ENCODE results near the gene ANKS1A.
A peak's percentile ranks its signal among the peaks of the same experiment; 100 is the strongest.
"Not testable (repeated sequence)": the region's sequence is repeated elsewhere in the genome, so short reads cannot be mapped to it uniquely, and the experiment has no call there.

ANKS1A gene, protein sequence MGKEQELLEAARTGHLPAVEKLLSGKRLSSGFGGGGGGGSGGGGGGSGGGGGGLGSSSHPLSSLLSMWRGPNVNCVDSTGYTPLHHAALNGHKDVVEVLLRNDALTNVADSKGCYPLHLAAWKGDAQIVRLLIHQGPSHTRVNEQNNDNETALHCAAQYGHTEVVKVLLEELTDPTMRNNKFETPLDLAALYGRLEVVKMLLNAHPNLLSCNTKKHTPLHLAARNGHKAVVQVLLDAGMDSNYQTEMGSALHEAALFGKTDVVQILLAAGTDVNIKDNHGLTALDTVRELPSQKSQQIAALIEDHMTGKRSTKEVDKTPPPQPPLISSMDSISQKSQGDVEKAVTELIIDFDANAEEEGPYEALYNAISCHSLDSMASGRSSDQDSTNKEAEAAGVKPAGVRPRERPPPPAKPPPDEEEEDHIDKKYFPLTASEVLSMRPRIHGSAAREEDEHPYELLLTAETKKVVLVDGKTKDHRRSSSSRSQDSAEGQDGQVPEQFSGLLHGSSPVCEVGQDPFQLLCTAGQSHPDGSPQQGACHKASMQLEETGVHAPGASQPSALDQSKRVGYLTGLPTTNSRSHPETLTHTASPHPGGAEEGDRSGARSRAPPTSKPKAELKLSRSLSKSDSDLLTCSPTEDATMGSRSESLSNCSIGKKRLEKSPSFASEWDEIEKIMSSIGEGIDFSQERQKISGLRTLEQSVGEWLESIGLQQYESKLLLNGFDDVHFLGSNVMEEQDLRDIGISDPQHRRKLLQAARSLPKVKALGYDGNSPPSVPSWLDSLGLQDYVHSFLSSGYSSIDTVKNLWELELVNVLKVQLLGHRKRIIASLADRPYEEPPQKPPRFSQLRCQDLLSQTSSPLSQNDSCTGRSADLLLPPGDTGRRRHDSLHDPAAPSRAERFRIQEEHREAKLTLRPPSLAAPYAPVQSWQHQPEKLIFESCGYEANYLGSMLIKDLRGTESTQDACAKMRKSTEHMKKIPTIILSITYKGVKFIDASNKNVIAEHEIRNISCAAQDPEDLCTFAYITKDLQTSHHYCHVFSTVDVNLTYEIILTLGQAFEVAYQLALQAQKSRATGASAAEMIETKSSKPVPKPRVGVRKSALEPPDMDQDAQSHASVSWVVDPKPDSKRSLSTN

DNA sequence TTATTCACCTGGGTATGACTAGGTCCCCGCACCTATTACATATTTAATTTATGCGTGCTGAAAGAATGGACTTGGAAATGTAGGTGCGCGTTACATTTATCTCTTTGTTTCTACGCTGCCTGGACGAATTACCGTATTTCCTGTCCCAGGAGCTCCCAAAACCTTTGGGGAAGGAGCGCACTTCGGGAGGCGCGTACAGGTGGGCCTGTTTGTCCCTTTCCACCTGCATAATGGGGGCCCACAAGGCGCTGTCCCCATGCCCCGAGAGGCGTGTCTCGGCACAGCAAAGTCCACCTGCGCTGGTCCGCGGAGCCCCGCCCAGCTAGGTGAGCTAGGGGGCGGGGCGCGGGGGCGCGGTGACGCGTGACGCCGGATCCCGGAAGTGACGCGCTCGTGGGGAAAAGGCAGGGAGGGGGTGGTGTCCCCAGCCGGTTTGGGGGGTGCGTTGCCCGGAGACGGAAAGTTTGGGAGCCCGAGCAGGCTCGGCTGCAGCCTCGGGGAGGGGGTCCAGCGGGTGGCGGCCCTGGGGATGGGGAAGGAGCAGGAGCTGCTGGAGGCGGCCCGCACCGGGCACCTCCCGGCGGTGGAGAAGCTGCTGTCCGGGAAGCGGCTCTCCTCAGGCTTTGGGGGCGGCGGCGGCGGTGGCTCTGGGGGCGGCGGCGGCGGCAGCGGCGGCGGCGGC, at the start of gene ANKS1A:
ANKS1A (plus strand) TSS at position 382 of the 682 bp plus-strand sequence; CDS start at position 530, 148 bp downstream.
- peak; percentile 84 for DNase-seq (ENCODE audit: low spot score)

DNA sequence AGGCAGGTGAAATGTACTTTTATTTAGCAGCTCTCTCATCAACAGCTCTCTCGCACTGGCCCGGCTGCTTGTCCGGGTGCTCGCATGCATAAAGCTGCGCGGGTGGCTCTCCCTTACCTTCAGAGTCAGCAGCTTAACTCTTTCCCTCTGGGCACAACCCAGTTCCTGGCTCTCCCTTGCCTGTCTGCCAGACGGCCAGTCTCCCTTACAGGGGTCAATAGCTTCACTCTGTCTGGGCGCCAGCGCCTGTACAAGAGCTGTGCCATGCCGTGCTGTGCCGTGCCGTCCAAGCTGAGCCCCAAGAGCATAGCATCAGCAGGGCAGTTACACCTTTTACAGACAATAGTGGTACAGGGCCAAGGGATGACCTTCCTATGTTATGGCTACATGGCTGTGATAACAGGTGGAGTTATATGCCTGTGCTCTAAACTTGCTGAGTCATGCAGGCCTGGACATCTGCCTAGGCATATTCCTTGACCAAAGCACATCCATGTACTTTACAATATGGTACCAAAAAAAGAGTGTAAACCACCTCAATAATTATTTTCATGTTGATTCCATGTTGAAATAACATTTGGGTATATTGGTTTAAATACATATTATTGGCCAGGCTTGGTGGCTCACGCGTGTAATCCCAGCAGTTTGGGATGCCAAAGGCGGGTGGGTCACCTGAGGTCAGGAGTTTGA, 49.2 kb upstream of the ANKS1A start:
- no peak for DNase-seq (ENCODE audit: low spot score)

DNA sequence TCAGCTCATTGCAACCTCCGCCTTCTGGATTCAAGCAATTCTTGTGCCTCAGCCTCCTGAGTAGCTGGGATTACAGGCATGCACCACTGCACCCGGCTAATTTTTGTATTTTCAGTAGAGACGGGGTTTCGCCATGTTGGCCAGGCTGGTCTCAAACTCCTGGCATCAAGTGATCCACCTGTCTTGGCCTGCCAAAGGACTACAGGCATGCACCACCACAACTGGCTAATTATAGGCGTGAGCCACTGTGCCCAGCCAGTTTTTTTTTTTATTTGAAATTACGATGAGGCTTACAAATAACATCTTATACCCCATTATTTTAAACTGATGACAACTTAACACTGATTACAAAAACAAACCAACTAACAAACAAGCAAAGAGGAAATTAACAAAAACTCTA, 40.0 kb upstream of the ANKS1A start:
- DNase-seq (ENCODE audit: low spot score): not testable (repeated sequence)

GRCh38 chr6:34851361-34851760, 37.7 kb upstream of the ANKS1A start:
- DNase-seq (ENCODE audit: low spot score): no peak

- no peak for DNase-seq (ENCODE audit: low spot score)
Observed at GRCh38 chr6:34852406-34853085, 36.5 kb upstream of the ANKS1A start.

- DNase-seq (ENCODE audit: low spot score): no peak
Observed at GRCh38 chr6:34855463-34855862, 33.6 kb upstream of the ANKS1A start.

GRCh38 chr6:34858681-34859080, 30.4 kb upstream of the ANKS1A start:
- no peak for DNase-seq (ENCODE audit: low spot score)

DNA sequence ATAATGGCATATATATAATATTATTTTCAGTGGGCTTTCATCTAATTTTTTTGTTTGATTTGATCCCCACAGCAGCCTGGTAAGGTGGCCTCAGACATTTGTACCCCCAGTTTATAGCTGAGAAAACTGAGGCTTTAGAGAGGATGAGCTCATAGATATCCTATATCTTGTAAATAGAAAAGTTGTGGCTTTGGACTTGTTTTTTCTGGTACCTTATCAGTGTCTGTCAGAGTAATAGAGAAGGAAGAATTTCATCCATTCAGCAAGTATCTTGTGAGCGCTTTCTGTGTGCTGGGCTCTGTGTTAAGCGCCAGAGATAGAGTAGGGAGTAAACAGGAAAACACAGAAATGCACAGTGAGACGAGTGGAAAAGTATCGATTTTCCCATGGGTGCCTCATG, 29.1 kb upstream of the ANKS1A start:
- no peak for DNase-seq (ENCODE audit: low spot score)

DNA sequence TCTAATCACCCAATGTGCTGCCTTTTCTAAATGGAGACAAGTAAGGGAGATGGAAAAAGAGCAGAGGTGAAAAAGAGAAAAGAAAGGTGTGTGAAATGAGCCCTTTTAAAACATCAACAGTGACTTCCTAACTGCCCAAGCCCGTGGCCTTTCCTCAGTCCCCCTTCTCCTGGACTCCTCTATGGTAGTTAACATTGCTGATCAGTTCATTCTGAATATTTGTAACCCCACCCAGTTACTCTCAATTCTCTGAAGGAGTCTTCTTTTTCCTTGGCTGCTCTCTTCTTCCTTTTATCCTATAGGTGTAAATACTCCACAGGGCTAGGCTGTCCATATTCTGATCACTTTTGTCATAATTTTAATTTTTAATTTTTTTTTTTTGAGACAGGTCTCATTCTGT, 28.3 kb upstream of the ANKS1A start:
- DNase-seq (ENCODE audit: low spot score): no peak

DNA sequence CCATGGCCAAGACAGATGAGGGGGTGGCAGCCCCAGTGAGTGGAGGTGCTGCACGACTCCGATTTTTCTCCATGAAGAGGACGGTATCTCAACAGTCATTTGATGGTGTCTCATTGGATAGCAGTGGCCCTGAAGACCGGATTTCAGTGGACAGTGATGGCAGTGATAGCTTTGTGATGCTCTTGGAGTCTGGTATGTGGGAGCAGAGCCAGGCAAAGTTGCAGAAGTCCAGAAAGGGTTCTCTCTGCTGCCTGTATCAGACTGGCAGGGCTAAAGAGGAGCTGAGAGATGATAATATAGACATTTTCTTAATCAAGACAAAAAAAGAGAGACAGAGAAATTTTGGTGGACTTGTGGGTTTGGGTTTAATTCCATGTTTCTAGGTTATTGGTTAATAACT, 25.0 kb upstream of the ANKS1A start:
- no peak for DNase-seq (ENCODE audit: low spot score)

DNA sequence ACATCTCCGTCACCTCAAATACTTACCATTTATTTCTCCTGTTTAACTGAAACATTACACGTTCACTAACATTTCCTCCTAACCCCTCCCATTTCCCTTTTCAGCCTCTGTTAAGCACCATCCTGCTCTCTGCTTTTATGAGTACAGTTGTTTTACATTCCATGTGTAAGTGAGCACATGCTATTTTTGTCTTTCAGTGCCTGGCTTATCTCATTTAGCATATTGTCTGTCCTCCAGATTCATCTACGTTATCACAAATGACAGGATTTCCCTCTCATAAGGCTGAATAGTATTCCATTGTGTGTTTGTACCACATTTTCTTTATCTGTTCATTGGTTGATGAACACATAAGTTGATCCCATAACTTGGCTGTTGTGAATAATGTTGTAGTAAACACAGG, 23.9 kb upstream of the ANKS1A start:
- no peak for DNase-seq (ENCODE audit: low spot score)

GRCh38 chr6:34866509-34866908, 22.5 kb upstream of the ANKS1A start:
- DNase-seq (ENCODE audit: low spot score): no peak

GRCh38 chr6:34867484-34867883, 21.6 kb upstream of the ANKS1A start:
- no peak for DNase-seq (ENCODE audit: low spot score)

DNA sequence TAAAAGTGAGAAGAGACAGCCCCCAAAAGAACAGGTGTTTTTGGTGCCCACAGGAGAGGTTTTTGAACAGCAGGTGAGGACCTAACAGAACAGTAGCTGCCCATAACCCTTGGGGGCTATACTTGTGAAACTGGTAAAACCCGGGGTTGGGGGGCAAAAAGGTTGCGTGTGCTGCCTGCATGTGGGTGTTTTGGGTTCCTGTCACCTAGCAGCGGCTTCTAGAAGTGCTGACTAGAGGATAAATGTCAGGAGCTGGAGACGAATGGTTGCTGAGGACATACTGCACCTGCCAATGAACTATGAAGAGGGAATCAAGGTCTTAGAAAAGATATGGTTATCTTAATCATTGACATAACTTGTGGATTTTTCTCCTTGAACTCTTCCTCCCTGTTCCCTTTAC, 17.2 kb upstream of the ANKS1A start:
- DNase-seq (ENCODE audit: low spot score): no peak

DNA sequence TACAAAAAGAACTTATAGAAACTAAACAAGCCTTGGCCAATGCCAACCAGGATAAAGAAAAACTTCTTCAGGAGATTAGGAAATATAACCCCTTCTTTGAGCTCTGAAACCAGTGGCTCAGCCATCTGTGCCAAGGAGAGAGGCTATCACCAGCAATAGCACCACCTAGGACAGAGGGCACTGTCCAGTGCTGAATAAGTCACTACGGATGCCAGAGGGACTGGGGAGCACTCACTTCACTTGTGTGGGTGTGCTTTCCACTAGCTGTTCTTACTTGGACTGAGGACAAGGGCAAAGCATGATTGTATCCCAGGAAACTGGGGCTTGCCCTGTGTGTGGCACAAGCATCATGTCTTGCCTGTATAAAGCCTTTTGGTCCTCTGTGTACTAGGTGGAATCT, 16.7 kb upstream of the ANKS1A start:
- DNase-seq (ENCODE audit: low spot score): no peak

DNA sequence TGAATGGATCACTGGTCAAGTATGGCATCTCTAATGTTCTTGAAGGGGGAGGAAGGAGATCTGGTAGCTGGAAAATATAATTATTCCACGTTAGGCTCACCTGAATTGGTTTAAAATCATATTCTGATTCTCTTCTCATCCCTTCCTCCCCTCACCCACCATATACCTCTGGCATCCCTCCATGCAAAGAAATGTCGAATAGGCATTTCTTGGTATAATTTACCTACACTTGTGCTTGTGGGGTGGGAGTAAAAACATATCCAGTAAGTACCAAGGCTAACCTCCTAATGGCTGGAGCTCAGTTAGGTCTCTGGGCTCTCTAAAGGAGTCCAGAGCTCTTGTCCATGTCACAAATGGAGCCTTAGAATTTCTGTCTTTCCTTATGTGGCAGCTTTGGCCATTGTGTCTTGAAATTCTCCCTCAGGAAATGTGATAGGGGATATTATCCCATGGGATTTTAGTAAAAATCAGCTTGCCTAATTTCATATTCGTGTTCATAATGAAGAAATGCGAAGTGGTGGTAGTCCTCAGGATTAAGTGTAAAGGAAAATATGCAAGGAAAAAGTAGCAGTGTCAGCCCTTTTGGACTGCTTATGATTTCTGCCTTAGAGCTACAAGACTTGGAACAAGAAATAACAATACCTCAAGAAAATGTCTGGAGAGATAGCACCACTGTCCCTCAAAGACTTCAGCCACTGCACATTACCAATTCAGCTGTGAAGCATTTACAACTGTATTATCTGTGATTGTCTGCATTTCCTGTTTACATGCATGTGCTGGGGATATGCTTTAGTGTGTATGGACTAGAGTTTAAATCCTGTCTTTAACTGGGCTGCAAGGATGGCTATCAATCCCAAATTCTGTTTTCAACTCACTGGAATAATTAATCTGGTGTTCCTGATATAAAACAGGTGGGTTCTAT, 13.5 kb upstream of the ANKS1A start:
- DNase-seq (ENCODE audit: low spot score): no peak

DNA sequence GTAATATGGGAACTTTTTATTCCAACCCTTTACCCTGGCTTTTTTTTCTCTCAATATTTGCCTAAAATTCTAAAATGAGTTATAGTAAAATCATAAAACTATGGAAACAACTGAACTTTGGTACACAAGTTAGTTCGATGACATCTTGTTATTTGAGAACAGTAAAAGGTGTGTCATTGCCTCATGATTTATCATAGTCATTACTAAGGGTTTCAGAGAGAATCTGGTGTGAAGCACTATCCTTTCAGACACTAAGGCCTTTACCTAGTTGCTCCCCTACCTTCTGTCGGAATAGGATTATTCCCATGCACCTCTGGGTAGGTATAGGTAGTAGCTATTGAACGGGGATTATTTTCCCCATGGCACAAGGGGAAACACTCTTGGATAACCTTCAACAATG, 12.6 kb upstream of the ANKS1A start:
- no peak for DNase-seq (ENCODE audit: low spot score)

GRCh38 chr6:34877259-34877658, 11.8 kb upstream of the ANKS1A start:
- no peak for DNase-seq (ENCODE audit: low spot score)

DNA sequence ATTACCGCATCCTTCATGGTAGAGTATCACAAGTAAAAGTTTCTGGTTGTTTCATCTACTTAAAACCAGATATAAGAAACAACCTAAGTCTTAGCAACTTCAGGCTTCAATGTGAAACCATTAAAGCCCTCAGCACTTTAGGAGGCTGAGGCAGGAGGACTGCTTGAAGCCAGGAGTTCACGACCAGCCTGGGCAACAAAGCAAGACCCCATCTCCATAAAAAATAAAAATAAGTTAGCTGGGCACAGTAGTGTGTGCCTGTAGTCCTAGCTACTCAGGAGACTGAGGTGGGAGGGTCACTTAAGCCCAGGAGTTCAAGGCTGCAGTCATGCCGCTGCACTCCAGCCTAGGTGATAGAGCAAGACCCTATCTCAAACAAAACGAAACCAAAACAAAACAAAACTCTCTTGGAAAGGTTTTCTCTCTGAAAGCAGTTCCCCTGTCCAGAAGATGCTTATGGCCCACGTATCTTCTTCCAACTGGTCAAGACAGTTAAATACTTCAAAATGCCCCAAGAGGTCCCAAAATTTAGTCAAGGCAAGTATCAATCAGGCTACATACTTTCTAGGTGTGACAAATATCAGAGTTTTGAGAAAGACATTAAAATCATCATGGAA, 11.1 kb upstream of the ANKS1A start:
- DNase-seq (ENCODE audit: low spot score): no peak
